ENCODE measurements around the gene SYK.

The SYK gene

DNA sequence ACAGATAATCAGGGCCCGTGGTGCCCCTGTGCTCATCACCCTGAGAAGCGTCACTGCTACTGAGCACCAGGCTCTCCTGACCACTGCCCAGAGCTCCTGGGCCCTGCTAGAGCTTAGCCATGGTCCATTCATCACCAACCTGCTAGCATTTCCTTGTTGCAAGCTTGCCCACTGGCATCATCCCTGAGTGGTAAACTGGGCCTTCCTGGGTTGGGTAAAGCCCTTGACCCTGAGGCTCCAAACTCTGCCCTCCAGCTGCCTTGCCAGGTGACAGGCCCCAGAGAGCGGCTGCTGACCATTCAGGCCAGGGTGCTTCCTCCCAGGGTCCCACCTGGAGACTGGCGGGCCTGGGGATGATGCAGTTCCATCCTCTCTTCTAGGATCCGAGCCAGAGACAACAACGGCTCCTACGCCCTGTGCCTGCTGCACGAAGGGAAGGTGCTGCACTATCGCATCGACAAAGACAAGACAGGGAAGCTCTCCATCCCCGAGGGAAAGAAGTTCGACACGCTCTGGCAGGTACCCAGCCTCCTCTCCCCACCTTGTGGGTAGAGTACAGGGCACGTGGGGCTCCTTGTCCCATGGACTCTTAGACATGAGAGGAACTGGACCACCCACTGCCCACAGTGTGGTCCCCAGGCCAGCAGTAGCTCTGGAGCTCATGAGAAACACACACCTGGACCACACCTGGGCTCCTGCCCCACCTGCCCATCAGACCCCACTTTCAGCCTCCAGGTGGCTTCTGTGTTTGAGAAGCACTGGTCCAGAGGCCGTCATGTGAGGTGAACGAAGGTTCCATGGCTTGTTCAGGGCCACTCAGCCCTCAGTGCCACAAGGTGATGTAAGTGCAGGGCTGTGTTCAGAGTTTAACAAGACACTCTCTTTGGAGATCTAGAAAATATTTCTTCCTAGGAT lies 60.5 kb downstream of the SYK start:
- in situ Hi-C loops (cut with HindIII; ENCODE audit: low pct_ligation_motif_present, low sequenced_read_pairs) = no loop called here
- TF ChIP-seq, protein P1, sequence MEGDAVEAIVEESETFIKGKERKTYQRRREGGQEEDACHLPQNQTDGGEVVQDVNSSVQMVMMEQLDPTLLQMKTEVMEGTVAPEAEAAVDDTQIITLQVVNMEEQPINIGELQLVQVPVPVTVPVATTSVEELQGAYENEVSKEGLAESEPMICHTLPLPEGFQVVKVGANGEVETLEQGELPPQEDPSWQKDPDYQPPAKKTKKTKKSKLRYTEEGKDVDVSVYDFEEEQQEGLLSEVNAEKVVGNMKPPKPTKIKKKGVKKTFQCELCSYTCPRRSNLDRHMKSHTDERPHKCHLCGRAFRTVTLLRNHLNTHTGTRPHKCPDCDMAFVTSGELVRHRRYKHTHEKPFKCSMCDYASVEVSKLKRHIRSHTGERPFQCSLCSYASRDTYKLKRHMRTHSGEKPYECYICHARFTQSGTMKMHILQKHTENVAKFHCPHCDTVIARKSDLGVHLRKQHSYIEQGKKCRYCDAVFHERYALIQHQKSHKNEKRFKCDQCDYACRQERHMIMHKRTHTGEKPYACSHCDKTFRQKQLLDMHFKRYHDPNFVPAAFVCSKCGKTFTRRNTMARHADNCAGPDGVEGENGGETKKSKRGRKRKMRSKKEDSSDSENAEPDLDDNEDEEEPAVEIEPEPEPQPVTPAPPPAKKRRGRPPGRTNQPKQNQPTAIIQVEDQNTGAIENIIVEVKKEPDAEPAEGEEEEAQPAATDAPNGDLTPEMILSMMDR (IDR thresholded peaks at IDR 0.05; ENCODE audit: low read depth, low read length, missing control alignments) = no peak

DNA sequence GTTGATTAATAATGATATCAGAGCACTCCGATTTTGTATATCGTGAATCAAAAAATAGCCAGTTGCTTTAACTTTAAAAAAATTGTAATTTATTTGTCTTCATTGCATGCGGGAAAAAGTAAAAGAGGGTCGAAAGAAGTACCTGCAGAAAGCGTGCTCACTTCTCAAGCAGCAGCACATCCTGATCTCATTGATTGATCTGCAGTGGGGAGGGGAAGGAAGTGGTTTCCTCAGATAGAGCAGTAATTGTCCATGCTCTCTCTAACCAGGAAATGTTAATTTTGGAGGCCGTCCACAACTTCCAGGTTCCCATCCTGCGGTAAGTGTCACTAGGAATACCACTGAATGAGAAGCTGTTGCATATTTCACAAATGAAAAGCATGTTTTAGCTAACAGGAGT lies 63.2 kb downstream of the SYK start:
- in situ Hi-C loops (cut with HindIII; ENCODE audit: low pct_ligation_motif_present, low sequenced_read_pairs) = no loop called here
- Histone ChIP-seq H3K27me3 (replicated peaks) (no peaks in the 10 kb centered on the region), H3K4me3 (ENCODE audit: low read depth, low read length) (no peak overlapping the region), H3K36me3 (replicated peaks) (no peaks in the 10 kb centered on the region), H3K27ac (no peak overlapping the region)
- TF ChIP-seq, protein P1 (IDR thresholded peaks at IDR 0.05; ENCODE audit: low read depth, low read length, missing control alignments) = no peak
- no peak for DNase-seq

More for the DNA sequence above, 60.5 kb downstream of the SYK start:
- Histone ChIP-seq H3K36me3 (replicated peaks) (no peaks in the 10 kb centered on the region), H3K27ac (no peak overlapping the region), H3K4me3 (ENCODE audit: low read depth, low read length) (no peak overlapping the region), H3K27me3 (replicated peaks) (no peaks in the 10 kb centered on the region)
- no peak for DNase-seq

DNA sequence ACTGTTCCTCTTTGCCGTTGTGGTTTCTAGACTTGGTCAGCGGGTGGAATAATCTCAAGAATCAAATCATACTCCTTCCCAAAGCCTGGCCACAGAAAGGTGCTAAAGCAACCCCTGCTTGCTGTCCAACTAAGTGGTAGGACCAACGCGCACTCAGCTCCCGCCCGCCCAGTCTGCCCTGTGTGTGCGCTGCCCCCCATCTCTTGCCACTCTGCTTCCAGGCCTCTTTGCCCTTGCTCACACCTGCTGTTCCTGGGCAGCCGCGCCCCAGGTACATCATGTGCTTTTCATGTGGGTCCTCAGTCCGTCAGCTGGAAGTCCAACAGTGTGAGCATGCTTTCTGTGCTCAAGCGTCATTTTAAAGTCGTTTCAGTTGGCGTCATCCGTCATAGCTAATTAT lies 65.5 kb downstream of the SYK start:
- TF ChIP-seq, protein P1 (IDR thresholded peaks at IDR 0.05; ENCODE audit: low read depth, low read length, missing control alignments) = no peak
- no peak overlapping the region for H3K27ac ChIP-seq
- in situ Hi-C loops (cut with HindIII; ENCODE audit: low pct_ligation_motif_present, low sequenced_read_pairs) = no loop called here
- H3K27me3 ChIP-seq (replicated peaks) = no peaks in the 10 kb centered on the region
- no peak overlapping the region for H3K4me3 ChIP-seq (ENCODE audit: low read depth, low read length)
- no peak for DNase-seq
- H3K36me3 ChIP-seq (replicated peaks) = no peaks in the 10 kb centered on the region

DNA sequence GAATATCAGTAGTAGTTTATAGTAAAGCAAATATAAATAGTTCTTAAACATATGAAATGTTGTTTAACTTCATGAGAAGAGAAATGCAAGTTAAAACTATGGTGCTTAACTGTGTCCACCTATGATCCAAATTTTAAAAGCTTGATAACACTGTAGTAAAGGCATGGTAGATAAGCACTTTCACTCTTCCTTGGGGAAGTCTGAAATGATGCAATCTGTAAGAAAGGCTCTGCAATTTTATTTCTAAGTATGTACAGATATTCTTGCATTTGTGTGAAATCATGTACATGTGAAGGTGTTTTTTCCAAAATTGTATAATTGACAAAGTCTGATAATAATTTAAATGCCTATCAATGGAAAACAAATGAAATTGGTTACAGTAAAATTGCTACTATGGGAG lies 66.9 kb downstream of the SYK start:
- Histone ChIP-seq H3K36me3 (replicated peaks) (no peaks in the 10 kb centered on the region), H3K27ac (no peak overlapping the region), H3K4me3 (ENCODE audit: low read depth, low read length) (no peak overlapping the region), H3K27me3 (replicated peaks) (no peaks in the 10 kb centered on the region)
- no peak for DNase-seq
- TF ChIP-seq, protein P1 (IDR thresholded peaks at IDR 0.05; ENCODE audit: low read depth, low read length, missing control alignments) = no peak
- in situ Hi-C loops (cut with HindIII; ENCODE audit: low pct_ligation_motif_present, low sequenced_read_pairs) = no loop called here

DNA sequence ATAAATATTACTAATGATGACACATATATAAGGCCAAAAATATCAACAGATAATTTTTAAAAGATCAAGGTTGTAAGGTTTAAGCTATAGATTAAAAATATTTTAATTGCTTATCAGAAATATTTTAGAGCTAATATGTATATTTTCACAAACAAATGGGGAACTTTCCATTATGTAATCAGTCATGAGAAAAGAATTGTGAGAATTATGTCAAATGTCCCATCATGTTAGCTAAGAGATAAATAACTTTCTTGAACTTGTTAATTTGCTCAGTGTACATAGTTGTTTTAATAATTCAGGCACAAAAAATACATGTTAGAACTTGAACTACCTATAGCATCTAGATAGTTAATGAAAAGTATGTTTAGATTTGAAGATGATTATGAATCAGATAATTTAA lies 67.7 kb downstream of the SYK start:
- Histone ChIP-seq H3K36me3 (replicated peaks) (no peaks in the 10 kb centered on the region), H3K4me3 (ENCODE audit: low read depth, low read length) (no peak overlapping the region), H3K27me3 (replicated peaks) (no peaks in the 10 kb centered on the region), H3K27ac (no peak overlapping the region)
- in situ Hi-C loops (cut with HindIII; ENCODE audit: low pct_ligation_motif_present, low sequenced_read_pairs) = no loop called here
- no peak for DNase-seq
- TF ChIP-seq, protein P1 (IDR thresholded peaks at IDR 0.05; ENCODE audit: low read depth, low read length, missing control alignments) = no peak

All from brain microvascular endothelial cell (primary cell).